Endometrial microvascular endothelial cells (primary cell): ENCODE measurements around the gene RTP2. TPM values are rescaled to one million over a fixed set of nuclear protein-coding genes. Genes with fewer than 3 reads are reported as not detected.

Experiments used
- in situ Hi-C: cut with HindIII; loops from 2 replicates; pipeline ENCODE4 v1.10.0; 2017; ENCODE audit warnings: low sequenced_read_pairs, low pct_unique_long_range_greater_than_20kb; ENCODE audit errors: inconsistent ontology term
- total RNA-seq: library from RNA; depleted of rRNA; stranded (reverse); fragments of >200 nt; gene quantifications from one replicate; pipeline ENCODE4 v1.2.3, GENCODE V29; 2015; ENCODE audit errors: inconsistent ontology term

RTP2 gene
- total RNA-seq, 1 donor from 2014 or later = not detected

GRCh38 chr3:187693431-187693830 is 8.9 kb downstream of the RTP2 start:
- in situ Hi-C loops = loop anchor here (25.0 kb wide), 1 partner anchor 481 kb away; no protein-coding TSS in a partner anchor

GRCh38 chr3:187689984-187690383 is 12.4 kb downstream of the RTP2 start:
- in situ Hi-C loops = loop anchor here (10.0 to 25.0 kb wide), 2 partner anchors 375 to 478 kb away; no protein-coding TSS in a partner anchor

- in situ Hi-C loops = loop anchor here (10.0 to 25.0 kb wide), 2 partner anchors 372 to 474 kb away; no protein-coding TSS in a partner anchor
Measured at GRCh38 chr3:187686621-187687273, 15.6 kb downstream of the RTP2 start.

GRCh38 chr3:187685948-187686347 is 16.4 kb downstream of the RTP2 start:
- in situ Hi-C loops = loop anchor here (10.0 to 25.0 kb wide), 2 partner anchors 371 to 474 kb away; no protein-coding TSS in a partner anchor

GRCh38 chr3:187684880-187685279 is 17.5 kb downstream of the RTP2 start:
- in situ Hi-C loops = loop anchor here (10.0 to 25.0 kb wide), 2 partner anchors 370 to 473 kb away; no protein-coding TSS in a partner anchor

GRCh38 chr3:187684444-187684843 is 17.9 kb downstream of the RTP2 start:
- in situ Hi-C loops = loop anchor here (10.0 to 25.0 kb wide), 2 partner anchors 370 to 472 kb away; no protein-coding TSS in a partner anchor

- in situ Hi-C loops = loop anchor here (10.0 to 25.0 kb wide), 2 partner anchors 367 to 469 kb away; no protein-coding TSS in a partner anchor
Measured at GRCh38 chr3:187681756-187682155, 20.6 kb downstream of the RTP2 start.

- in situ Hi-C loops = loop anchor here (10.0 to 25.0 kb wide), 2 partner anchors 365 to 468 kb away; no protein-coding TSS in a partner anchor
Measured at GRCh38 chr3:187679638-187680396, 22.5 kb downstream of the RTP2 start.

- in situ Hi-C loops = loop anchor here (25.0 kb wide), 1 partner anchor 466 kb away; no protein-coding TSS in a partner anchor
Measured at GRCh38 chr3:187678726-187679268, 23.6 kb downstream of the RTP2 start.

GRCh38 chr3:187677604-187678003 is 24.8 kb downstream of the RTP2 start:
- in situ Hi-C loops = loop anchor here (25.0 kb wide), 1 partner anchor 465 kb away; no protein-coding TSS in a partner anchor

- in situ Hi-C loops = no loop called here
Measured at GRCh38 chr3:187673012-187673411, 29.3 kb downstream of the RTP2 start.

- in situ Hi-C loops = no loop called here
Measured at GRCh38 chr3:187669675-187670504, 32.5 kb downstream of the RTP2 start, which contains the start of gene SST. Gene SST, minus strand, starts transcription at chr3:187670394. Its CDS starts 103 bp downstream, at chr3:187670291.

- in situ Hi-C loops = no loop called here
Measured at GRCh38 chr3:187667526-187667925, 34.8 kb downstream of the RTP2 start.

- in situ Hi-C loops = no loop called here
Measured at GRCh38 chr3:187665764-187666402, 36.5 kb downstream of the RTP2 start.

GRCh38 chr3:187665010-187665409 is 37.3 kb downstream of the RTP2 start:
- in situ Hi-C loops = no loop called here

- in situ Hi-C loops = no loop called here
Measured at GRCh38 chr3:187662848-187663409, 39.4 kb downstream of the RTP2 start.

- in situ Hi-C loops = no loop called here
Measured at GRCh38 chr3:187661267-187661666, 41.1 kb downstream of the RTP2 start.

GRCh38 chr3:187651282-187651681 is 51.1 kb downstream of the RTP2 start:
- in situ Hi-C loops = no loop called here
